Vein endothelial cell (primary cell): Measurements from ENCODE around the gene ODR4. TPM values are rescaled to one million over a fixed set of nuclear protein-coding genes. Genes with fewer than 3 reads are reported as not detected.

Source experiments
- total RNA-seq: library from RNA; depleted of rRNA; stranded (reverse); fragments of >200 nt; gene quantifications from 2 replicates; pipeline ENCODE4 v1.2.3, GENCODE V29; 2012

ODR4 gene
- 18.4 and 20.3 TPM in 2 replicates for total RNA-seq

DNA sequence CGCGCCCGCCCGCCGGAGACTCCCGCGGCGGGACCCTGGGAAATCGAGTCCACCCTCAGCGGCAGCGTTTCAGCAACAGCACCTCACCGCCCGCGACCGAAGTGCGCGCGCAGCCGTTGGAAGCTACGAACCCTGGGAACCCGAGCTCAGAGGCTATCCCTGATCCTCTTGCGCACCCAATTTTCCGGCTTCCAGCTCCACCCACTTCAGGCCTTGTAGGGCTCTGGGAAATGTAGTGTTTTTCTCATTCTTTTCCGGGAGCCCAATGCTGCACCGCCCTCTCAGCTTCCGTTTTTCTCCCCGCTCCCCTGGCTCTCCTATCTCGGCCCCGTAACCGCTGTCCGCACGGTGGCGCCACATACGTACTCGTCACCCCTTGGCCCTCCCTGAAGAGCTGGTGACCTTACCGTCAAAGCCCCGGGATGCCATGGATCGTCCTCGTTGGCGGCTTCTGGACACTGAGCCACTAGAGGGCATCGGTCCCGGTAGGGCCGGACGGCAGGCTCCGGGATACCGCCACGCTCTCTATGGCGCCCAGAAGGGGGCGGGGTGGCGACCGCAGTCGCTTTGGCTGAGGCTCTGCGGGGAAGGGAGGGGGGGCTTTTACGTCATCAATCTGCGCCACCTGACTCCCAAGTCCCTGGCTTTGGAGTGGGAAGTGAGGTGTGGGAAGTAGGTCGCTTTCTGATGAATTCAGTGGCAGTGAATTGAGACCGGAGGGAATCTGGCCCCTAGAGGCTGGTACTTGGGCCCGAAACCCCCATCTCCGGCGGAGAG, at the start of gene ODR4, which contains the start of gene TPR:
Gene ODR4, plus strand, starts transcription at position 687 of the 777 bp plus-strand sequence. CDS start 3,948 bp downstream, outside the sequence.
Gene TPR, minus strand, starts transcription at position 102 of the 777 bp plus-strand sequence. CDS start 225 bp downstream, outside the sequence.

DNA sequence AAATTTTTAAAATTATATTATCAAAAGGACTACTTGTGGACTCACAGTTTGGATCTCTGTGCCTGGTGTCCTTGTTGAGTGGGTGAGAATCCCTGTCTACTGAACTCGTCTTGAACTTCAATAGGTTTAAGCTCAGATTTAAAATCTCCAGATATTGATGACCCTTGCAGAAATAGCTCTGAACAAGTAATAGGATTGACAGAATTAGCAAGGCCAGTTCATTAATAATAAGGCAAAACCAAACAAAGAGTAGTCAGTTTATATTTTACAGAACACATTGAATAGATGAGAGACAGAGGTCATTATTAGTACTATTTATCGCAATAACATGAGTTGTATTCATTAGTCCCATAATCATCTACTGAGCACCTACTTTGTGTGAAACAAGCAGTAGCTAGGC, 85.4 kb downstream of the ODR4 start, which contains the start of gene PDC:
Gene PDC, minus strand, starts transcription at position 101 of the 400 bp plus-strand sequence. CDS start 11,655 bp downstream, outside the sequence.

Other genes starting within 250 kb of the ODR4 start
- gene PRG4, start 79.6 kb upstream of the ODR4 start, total RNA-seq: not detected in 2 replicates
- gene TPR, start 585 bp upstream of the ODR4 start, total RNA-seq: 77.7 and 81.8 TPM in 2 replicates
- not detected in 2 replicates for gene PDC, start 85.3 kb downstream of the ODR4 start, total RNA-seq